GM06990 (cell line): ENCODE results near the gene CELSR3.

Experiments
- DNase-seq: peaks from one replicate; pipeline ENCODE4 v3.0.0-alpha.2; 2011; ENCODE audit not compliant: insufficient read length; ENCODE audit errors: extremely low read depth
- H3K27me3 ChIP-seq: replicated peaks from 2 replicates; pipeline ENCODE4 v1.6.0; 2011; ENCODE audit warnings: low read length; ENCODE audit not compliant: control insufficient read depth, insufficient read depth
- H3K36me3 ChIP-seq: 2 replicates; pipeline ENCODE4 v1.5.1; 2011; ENCODE audit warnings: low read length; ENCODE audit not compliant: control insufficient read depth, insufficient read depth
- H3K4me3 ChIP-seq: replicated peaks from 2 replicates; pipeline ENCODE4 v1.5.1; 2011; ENCODE audit warnings: low read depth, mild to moderate bottlenecking, control low read depth, low read length
- CTCF ChIP-seq: IDR thresholded peaks from 2 replicates; pipeline ENCODE4 v1.5.1; 2011; ENCODE audit warnings: low read length, control low read depth, mild to moderate bottlenecking, inconsistent platforms; ENCODE audit not compliant: insufficient read depth, poor library complexity, severe bottlenecking

Gene CELSR3

GRCh38 chr3:48696156-48696555, 33.5 kb upstream of the CELSR3 start:
- TF ChIP-seq CTCF: no peak
- Histone ChIP-seq H3K4me3 (no peak overlapping the region), H3K27me3 (no peaks in the 10 kb centered on the region), H3K36me3 (peaks cover 30% of the 10 kb centered on the region)
- no peak for DNase-seq

- Histone ChIP-seq H3K36me3 (peaks cover 28% of the 10 kb centered on the region), H3K4me3 (no peak overlapping the region), H3K27me3 (no peaks in the 10 kb centered on the region)
- TF ChIP-seq CTCF: no peak
- no peak for DNase-seq
Measured at GRCh38 chr3:48695393-48695753, 32.7 kb upstream of the CELSR3 start.

GRCh38 chr3:48694610-48695392, 32.1 kb upstream of the CELSR3 start:
- H3K4me3 ChIP-seq: no peak overlapping the region
- no peak for TF ChIP-seq CTCF
- peaks cover 28% of the 10 kb centered on the region for H3K36me3 ChIP-seq
- H3K27me3 ChIP-seq: no peaks in the 10 kb centered on the region
- no peak for DNase-seq

GRCh38 chr3:48693826-48694225, 31.1 kb upstream of the CELSR3 start:
- TF ChIP-seq CTCF: no peak
- Histone ChIP-seq H3K4me3 (no peak overlapping the region), H3K27me3 (no peaks in the 10 kb centered on the region), H3K36me3 (peaks cover 31% of the 10 kb centered on the region)
- DNase-seq: no peak

- Histone ChIP-seq H3K4me3 (no peak overlapping the region), H3K27me3 (no peaks in the 10 kb centered on the region), H3K36me3 (peaks cover 41% of the 10 kb centered on the region)
- no peak for TF ChIP-seq CTCF
- DNase-seq: no peak
Measured at GRCh38 chr3:48692551-48692950, 29.9 kb upstream of the CELSR3 start.
